Stimulated activated CD4-positive, alpha-beta T cell treated with anti-CD3 and anti-CD28 coated beads, Interleukin-4, amount 100 ng/mL, for 4 hours (primary cell): ENCODE measurements around the gene SLC35C1.
A peak's percentile ranks its signal among the peaks of the same experiment; 100 is the strongest.

Experiments
- DNase-seq, 2 experiments: peaks; one replicate each; pipeline ENCODE4 v3.0.0-alpha.2; 2020

SLC35C1 gene

DNA sequence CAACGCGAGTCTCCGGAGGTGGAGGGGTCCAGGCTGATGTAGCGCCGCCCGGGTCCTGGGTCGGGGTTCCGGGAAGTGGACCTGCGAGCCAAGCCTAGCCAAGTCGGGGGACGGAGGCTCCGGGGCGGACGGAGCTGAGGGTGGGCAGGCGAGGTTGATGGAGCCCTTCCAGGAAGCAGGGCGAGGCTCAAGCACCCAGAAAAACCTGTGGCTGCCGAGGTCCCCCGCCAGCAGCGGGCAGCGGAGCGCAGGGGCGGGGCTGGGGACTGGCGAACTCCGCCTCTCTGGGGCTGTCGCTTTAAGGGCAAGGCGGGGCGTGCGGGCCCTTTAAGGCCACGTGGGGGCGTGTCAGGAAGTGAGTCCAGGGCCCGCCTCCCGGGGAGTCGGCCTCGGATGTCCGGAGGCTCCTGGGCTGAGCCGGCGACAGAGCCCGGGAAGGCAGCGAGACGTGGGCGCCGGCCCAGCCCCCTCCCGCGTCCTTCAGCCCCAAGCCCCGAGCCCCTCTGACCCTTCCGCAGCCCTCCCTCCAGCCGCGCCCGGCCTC, at the start of gene SLC35C1:
TSS of gene SLC35C1 (plus strand) at position 389 of the 544 bp plus-strand sequence. CDS start 653 bp downstream, outside the sequence.
- DNase-seq: peak; percentile 95 to 98

DNA sequence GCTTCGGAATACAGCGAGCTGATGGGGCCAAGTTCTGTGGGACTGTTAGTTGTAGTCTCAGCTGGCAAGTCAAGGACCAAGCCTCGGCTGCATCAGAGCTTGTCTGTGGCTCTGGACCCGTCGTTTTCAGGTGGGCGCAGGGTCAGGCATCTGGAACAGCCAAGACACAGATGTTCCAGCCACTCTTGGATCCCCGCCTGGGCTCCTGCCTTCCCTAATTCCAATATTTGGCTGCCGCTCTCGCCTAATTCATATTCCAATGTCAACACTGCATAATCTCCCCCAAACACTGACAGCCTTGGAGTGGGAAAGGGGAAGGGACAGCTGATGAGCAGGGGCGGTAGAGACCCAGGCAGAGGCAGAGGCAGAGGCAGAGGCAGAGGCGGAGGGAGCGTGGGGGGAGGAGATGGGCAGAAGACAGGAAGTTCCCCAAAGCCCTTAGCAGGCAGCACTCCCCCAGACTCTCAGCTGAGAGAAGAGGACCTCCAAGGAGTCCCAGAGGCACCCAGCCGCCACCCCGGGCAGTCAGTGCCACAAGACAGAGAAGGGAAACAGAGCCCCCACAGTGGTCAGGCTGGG, 49.6 kb upstream of the SLC35C1 start:
- no peak for DNase-seq

DNA sequence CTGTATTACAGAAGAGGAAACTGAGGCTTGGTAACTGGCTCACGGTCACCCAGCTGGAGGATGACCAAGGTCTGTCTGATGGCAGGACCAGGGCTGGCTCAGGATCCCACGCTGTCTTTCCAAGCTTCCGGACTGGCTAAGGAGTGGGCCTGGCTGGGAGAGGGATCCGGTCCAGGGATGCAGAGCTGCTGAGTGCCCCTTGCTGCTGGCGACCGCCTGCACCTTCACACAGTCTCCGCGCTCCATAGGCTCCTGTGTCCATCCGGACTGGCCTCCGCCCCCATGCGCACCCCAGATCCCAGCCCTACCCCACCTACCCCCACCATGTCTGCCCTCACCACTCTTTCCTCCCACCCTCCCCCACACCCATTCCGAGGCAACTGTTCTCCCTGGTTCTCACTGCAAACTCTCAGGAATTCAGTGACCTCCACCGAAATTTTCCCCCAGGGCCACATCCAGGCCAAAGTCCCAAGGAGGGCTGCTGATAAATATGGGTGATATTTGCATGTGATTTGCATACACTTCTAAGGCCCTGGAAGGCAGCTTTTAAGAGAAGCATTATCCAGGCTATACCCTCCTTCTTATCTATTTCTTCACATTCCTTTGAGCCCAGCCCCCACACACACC, 48.5 kb upstream of the SLC35C1 start:
- no peak for DNase-seq

DNA sequence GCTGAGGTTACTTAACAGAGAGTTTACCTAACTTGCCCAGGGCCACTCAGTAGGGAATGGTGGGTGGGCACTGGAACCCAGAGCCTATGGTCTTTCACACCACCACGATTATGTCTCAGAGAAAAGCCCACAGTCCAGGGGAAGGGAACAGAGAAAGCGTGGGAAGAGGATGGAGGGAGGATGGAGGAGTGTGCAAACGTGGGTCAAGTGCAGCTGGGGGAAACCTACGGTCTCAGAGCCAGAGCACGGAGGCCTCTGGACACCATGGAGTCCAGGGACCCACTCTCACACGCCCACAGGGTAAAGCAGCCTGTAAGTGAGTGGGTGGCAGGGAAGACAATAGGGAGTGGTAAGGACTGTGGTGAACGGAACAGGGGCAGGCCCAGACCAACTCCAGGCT, 47.3 kb upstream of the SLC35C1 start:
- no peak for DNase-seq

DNA sequence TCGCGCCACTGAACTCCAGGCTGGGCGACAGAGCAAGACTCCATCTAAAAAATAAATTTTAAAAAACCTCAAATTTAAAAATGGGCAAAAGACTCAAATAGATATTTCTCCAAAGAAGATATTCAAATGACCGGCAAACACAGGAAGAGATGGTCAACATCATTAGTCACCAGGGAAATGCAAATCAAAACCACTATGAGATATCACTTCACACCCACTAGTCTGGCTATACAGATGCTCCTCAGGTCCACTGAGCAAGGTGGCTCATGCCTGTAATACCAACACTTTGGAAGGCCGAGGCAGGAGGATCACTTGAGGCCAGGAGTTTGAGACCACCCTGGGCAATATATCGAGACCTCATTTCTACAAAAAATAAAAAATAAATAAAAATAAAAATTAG, 43.3 kb upstream of the SLC35C1 start:
- no peak for DNase-seq

DNA sequence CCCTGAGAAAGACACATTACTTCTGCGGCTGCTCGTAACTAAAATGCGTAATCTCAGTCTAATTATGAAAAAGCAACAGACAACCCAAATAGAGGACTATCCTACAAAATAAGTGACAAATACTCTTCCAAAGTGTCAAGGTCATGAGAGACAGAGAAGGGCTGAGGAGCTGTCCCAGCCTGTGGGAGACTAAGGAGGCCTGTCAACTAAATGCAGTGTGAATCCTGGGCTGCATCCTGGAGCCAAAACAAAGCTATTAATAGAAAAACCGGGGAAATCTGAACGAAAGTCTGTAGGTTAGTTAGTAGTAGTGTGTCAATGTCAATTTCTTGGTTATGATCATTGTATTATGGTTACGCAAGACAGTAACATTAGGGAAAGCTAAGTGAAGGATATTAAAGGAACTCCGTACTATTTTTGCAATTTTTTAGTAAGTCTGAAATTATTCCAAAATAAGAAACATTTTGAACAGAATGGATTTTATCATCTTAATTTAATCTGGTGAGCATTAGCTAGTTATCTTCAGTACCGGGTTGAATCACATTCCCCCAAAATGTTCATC, 39.8 kb upstream of the SLC35C1 start:
- DNase-seq: no peak

DNA sequence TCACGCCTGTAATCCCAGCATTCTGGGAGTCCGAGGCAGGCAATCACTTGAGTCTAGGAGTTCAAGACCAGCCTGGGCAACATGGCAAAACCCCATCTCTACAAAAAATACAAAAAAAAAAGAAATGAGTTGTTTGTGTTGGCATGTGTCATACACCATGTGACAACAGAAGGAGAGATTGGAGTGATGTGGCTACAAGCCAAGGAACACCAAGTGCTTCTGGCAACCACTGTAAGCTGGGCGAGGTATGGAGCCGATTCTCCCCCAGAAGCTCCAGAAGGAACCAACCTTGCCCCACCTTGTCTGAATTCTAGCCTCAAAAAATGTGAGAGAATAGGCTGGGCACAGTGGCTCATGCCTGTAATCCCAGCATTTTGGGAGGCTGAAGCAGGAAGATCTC, 39.1 kb upstream of the SLC35C1 start:
- no peak for DNase-seq

DNA sequence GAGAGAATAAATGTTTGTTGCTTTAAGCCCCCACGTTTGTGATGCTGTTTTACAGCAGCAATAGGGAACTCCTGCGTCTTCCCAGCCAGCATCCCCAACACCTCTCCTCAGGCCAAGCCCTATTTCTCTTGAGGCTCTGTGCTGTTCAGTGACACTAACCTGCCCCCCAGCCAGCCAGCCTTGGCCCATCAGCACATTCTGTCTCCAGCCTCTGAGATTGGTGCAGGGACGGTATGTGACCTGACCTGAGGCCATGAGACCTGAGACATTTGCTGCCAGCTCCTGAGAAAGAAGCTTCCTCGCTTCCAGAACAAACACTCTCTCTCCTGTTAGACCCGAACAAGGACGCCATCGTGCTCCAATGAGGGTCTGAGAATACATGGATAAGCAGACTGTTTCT, 38.5 kb upstream of the SLC35C1 start:
- no peak for DNase-seq

DNA sequence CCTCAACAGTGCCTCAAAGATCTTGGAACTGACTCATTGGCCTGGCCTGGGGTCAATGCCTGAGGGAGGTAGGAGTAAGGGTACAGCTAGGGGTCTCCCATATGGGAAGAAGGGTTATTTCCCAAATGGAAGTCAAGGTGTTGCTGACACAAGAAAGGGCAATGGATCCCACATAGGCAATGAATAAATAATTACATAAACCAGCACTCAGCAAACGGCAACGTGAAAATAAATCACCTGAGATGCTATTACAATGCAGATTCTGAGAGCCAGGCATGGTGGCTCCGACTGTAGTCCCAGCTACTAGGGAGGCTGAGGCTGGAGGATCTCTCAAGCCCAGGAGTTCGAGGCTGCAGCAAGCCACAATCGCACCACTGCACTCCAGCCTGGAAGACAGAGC, 36.5 kb upstream of the SLC35C1 start:
- DNase-seq: no peak

DNA sequence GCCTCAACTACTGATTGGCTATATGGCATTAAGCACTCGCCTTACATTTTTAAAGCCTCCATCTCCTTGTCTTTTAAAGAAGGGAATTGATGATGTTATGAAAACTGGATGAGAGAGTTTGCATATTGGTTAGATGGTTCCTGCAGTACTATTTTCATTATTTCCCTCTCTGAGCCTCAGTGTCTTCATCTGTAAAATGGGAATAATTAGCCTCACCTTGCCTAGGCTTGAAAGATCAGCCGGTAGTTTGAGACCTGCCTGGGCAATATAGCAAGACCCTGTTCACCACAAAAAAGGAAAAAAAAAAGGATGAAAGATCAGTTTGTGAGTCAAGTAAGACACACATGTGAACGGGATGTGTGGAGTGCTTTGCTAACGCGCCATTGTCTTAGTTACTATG, 35.0 kb upstream of the SLC35C1 start:
- DNase-seq: no peak

DNA sequence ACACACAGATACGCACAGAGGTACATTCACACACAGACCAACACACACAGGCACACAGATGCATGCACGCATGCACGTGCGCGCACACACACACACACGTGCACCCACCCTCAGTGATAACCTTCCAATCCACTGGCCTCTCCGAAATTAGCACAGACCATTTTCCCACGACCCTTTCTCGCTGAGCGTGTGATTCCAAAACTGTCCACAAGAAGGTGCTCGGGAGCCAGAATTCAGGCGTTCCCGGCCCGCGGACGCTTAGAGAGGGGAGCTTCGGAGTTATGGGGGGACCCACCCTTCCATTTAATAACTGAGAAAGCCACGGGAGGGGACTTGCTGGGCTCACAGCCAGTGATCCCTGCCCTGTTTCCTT, 33.8 kb upstream of the SLC35C1 start:
- DNase-seq: peak; percentile 54 to 70

DNA sequence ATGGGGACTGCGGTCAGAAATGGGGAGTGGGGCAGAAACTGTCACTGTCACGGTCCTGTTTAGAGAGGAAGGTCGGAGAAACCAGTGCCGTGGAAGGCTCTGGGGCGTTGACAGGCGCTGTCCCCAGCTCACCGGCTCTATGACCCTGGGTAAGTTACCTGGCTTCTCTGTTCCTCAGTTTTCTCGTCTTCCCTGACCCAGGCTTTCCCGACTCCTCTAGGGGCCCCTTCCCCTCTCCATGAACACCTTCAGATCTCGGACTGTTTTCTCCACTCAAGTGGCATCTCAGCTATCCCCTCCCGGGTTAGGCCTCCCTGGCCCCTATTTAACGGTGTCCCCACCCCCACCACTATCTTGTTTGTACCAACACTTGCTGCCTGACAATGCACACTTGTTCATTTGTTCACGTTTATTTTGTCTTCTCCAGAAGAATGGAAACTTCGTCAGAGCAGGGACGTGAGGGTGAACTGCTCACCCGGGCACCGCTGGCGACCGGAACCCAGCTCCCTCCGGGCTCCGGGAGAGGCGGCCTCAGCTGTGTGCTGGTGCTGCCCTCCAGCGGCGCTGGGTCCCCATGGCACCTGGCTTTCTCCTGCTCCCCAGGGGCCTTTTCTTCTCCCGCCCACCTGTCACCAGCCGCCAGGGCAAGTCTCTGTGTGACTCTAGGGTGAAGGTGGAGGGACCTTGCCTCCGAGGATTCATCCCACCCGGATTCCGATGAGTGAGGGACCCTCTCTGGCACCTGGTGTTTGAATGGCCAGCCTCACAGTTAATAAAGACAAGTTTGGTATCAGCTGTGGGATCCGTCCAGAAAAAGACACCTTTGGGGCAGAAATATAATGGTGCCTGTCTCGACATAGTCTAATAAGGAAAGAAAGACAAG, 33.1 kb upstream of the SLC35C1 start:
- peak; percentile 80 to 84 for DNase-seq

DNA sequence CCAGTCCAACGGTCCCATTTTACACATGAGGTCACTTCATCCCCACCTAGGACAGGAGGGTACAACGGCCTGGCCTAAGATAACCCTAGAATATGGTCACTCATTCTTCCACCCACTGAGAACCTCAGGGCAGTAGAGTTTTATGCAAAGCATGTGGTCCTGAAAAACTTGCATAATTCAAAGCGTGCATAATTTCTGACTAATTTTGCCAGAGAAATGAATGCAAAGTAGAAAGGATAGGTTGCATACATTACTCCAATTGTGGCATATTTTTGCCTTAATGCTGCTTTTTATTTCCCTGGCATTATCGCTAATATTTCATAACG, 32.5 kb upstream of the SLC35C1 start:
- DNase-seq: no peak

DNA sequence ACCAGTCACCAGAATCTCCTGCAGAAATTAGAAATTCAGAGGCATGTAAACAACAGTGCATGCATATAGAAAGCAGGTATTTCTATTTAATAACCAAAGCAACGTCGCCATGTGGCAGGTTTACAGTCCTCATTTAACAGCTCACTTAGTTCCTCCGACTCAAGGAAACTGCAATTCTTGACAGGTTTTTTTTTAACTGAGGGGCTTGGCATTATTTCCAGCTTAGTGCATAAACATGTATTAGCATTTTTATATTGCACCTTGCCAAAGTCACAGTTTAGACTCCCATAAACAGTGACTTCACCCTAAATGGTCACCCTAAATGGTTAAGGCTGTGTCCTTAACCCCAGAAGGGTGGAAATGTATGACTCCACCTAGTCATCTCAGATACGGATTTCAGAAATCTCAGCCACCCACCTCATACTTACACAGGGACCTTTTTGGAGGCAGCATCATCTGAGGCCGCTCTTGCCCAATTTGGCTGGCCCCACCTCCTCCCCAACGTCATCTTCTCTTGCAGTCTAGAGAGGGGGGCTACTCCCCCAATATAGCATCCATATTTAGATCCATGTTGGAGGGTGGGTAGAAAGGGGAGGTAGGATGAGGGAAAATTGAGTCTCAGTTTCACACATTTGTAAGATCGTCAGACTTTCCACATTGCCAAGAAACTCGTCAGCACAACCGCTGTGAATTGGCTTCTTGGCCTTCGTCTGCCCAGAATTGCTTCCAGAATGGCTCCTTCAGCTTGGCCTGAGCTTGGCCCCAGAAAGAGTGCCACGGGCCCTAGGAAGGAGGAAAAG, 31.8 kb upstream of the SLC35C1 start:
- DNase-seq: no peak

DNA sequence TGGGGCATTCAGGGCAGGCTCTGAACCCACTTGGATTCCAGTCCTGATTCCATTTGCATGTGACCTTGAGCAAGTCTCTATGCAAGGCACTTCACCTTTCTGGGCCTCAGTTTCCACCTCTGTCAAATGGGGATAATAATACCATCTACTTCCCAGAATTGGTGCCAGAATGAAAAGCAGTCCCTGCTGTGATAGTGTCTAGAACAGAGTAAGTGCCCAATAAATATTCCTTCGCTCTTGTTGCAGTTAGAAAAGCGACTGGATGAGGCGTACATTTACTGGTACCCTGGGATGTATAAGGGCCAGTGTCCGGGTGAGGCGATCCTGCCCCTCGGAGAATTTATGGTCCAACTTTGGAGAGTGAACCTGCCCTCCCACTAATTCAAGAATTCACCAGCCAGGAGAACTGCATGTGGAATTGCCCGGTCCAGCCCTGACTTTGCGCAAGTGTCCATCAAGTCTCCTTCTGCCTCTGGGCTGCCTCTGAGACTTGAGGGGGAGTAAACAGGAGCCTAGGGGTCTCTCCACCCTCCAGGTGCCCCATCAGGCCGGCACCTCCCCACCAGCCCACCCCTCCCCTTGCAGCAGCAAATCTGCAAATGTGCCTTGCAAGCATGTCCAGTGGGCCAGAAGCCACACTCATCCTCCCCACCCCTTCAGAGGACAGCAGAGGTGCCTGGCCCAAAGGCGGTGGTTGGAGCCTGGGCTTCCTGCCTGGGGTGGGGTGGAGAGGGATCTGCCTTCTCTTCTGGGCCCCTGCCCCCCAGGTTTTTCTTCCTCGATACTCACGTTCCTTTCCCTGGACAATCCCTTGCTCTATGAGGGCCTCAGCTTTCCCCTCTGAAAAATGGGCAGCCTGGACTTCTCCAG, 30.9 kb upstream of the SLC35C1 start:
- DNase-seq: no peak

DNA sequence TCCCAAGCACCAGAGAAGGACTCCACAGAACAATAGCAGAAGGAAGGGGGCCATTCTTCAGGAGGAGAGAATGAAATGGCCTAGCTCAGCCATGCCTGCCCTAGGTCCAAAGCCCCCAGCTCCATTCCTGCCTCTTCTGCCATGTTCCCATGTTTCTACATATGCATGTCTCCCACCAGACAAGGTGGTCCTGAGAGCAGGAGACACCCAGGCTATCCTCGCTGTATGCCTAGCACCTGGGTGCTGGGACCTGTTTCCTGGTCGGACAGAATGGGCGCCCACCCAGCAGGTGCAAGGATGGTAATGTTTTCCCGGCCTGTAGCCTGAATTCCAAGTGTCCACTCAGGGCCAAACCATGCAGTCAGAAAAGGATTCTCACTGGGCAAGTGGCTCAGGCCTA, 30.2 kb upstream of the SLC35C1 start:
- no peak for DNase-seq

DNA sequence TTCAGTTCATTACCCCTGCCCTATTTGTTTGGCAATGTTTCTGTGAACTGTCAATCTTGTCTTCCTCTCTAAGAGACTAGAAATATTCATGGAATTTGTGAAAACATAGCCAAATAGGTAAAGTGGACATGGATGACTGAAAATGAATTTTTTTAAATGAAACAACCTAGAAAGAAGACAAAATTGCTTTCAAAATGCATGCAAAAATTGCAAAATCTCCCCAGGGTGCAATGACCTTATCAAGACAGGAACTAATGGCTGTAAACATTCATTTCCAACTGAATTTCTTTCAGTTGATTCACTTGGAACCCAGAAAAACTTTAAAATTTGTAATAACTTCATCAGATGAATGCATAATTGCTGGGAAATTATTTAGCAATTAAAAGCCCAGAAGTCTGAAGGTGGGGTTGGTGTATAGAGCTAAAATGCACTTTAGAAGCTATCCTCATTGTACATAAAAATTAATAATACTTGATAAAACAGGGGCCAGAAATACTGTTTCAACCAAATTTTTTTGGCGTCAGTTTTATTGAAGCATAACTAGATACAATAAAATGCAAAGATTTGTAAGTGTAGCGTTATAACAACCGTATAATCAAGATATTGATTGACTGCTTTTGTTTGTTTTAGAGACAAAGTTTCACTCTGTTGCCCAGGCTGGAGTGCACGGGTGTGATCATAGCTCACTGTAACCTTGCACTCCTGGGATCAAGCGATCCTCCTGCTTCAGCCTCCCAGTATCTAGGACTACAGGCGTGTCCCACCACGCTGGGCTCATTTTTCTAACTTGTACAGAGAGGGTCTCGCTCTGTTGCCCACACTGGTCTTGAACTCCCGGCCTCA, 27.6 kb upstream of the SLC35C1 start:
- DNase-seq: no peak

DNA sequence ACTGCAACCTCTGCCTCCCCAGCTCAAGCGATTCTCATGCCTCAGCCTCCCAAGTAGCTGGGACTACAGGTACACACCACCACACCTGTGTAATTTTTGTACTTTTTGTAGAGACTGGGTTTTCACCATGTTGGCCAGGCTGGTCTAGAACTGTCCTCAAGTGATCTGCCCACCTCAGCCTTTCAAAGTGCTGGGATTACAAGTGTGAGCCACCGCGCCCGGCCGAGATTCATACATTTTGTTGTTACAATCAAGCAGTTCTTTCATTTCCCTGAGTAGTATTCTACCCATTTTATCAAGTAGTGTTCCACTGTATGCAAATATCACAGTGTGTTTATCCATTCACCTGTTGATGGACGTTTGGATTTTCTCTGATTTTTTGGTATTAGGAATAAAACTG, 26.6 kb upstream of the SLC35C1 start:
- no peak for DNase-seq

DNA sequence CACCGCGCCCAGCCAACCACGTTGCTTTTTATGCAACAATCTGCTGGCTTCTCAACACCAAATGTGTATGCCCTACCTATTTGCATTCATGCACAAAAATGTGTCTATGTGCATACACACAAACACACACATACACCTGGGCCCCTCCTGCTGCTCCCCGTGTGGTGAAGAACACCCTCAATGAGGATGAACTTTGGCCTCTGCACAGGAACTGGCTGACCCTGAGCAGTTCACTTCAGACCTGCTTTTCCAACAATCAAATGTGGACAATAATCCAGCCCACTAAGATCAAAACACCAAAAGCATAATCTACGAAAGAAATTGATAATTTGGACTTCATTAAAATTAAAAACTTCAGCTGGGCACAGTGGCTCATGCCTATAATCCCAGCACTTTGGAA, 25.3 kb upstream of the SLC35C1 start:
- no peak for DNase-seq

DNA sequence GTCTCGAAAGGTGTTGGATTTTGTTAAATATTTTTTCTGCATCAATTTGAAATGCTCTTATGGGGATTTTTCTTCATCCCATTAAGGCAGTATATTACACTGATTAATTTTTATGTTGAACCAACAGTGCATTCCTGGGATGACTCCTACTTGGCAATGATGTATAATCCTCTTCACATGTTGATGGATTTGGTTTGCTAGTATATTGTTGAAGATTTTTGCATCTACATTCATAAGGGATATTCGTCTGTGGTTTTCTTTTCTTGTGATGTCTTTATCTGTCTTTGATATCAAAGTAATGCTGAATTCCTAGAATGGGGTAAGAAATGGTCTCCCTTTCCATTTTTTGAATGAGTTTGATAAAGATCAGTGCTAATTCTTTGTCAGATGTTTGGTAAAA, 18.7 kb upstream of the SLC35C1 start:
- DNase-seq: no peak

DNA sequence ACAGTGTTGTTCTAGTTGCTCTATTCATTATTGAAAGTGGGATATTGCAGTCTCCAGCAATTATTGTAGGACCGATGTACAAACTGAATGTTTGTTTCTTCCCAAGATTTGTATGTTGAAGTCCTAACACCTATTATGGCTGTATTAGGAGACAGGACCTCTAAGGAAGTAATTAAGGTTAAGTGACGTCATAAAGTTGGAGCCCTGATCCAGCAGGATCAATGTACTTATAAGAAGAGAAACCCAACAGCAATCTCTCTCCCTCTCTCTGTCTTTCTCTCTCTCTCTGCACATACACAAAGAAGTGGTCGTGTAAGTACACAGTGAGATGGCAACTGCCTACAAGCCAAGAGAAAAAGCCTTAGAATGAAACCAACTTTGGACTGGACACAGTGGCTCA, 16.1 kb upstream of the SLC35C1 start:
- DNase-seq: no peak
